Upper lobe of left lung (tissue), 6 donors: ENCODE data around the gene INTS14. TPM values are rescaled to one million over a fixed set of nuclear protein-coding genes. Genes with fewer than 3 reads are reported as not detected.

Source experiments
- ATAC-seq, 2 donors: fragments of 200-7000 bp; cut with Tn5 transposase; one replicate each; pipeline ENCODE4 v1.9.1; 2022; ENCODE audit warnings: mild to moderate bottlenecking in 2 of 2, moderate library complexity in 2 of 2; ENCODE audit not compliant: low FRiP score in 2 of 2
- DNase-seq, 2 donors: peaks; one replicate each; pipeline ENCODE4 v3.0.0-alpha.2; 2019 to 2020
- H3K27ac ChIP-seq, 4 donors: fragments of 200-600 bp; sonication (generic); one replicate each; pipeline ENCODE4 v1.5.1; 2016 to 2019
- H3K27me3 ChIP-seq, 4 donors: fragments of 200-600 bp; sonication (generic); one replicate each; pipeline ENCODE4 v1.5.1; 2017 to 2019
- H3K36me3 ChIP-seq, 4 donors: fragments of 200-600 bp; sonication (generic); one replicate each; pipeline ENCODE4 v1.5.1; 2016 to 2019
- H3K4me1 ChIP-seq, 4 donors: fragments of 200-600 bp; sonication (generic); one replicate each; pipeline ENCODE4 v1.5.1; 2018 to 2019
- H3K4me3 ChIP-seq, 4 donors: fragments of 200-600 bp; sonication (generic); one replicate each; pipeline ENCODE4 v1.5.1; 2017 to 2019; ENCODE audit warnings: mild to moderate bottlenecking in 2 of 4, moderate library complexity in 1 of 4
- H3K9me3 ChIP-seq, 4 donors: fragments of 200-600 bp; sonication (generic); one replicate each; pipeline ENCODE4 v1.5.1; 2018 to 2019
- EP300 ChIP-seq, 4 donors: sonication (generic); formaldehyde crosslinking; IDR thresholded peaks; one replicate each; pipeline ENCODE4 v1.5.1; 2017; ENCODE audit warnings: antibody characterized with exemption in 4 of 4, control low read depth in 2 of 4
- POLR2A ChIP-seq, 4 donors: fragments of 450-650 bp; IDR thresholded peaks; one replicate each; pipeline ENCODE4 v1.5.1; 2016 to 2017; ENCODE audit warnings: antibody characterized with exemption in 4 of 4, mild to moderate bottlenecking in 2 of 4
- POLR2AphosphoS5 ChIP-seq, 2 donors: sonication (generic); formaldehyde crosslinking; IDR thresholded peaks; one replicate each; pipeline ENCODE4 v1.5.1; 2017; ENCODE audit warnings: antibody characterized with exemption in 2 of 2
- WGBS, 2 donors: methylation state at CpG; one replicate each; pipeline ENCODE4 v1.1.5; 2017 to 2018; 5-methylcytosine and 5-hydroxymethylcytosine counted together
- total RNA-seq, 6 donors: library from RNA; depleted of rRNA in 4 of 6; stranded (reverse); fragments of >200 nt in 4 of 6; gene quantifications; one replicate each; pipeline versions ENCODE4 v1.1.0 to v1.2.1, GENCODE V29; 2016 to 2021
- TF ChIP-seq, protein P1 (sequence below), 6 experiments: fragments of 450-650 bp in 4 of 6; fragments of 200-600 bp in 2 of 6; sonication (generic) in 2 of 6; IDR thresholded peaks; one replicate each; pipeline ENCODE4 v1.5.1; 2016 to 2019; ENCODE audit warnings: antibody characterized with exemption in 6 of 6
- donor health status: DM: no; HTN: no; CAD: no; lungs with moderate emphysema.
- donor health status: DM: no; HTN: yes; CAD: no; lungs with severe emphysema.

INTS14 gene
- total RNA-seq, 6 donors from 2014 or later, result 25.1 to 44.4 (median 30.0) TPM

DNA sequence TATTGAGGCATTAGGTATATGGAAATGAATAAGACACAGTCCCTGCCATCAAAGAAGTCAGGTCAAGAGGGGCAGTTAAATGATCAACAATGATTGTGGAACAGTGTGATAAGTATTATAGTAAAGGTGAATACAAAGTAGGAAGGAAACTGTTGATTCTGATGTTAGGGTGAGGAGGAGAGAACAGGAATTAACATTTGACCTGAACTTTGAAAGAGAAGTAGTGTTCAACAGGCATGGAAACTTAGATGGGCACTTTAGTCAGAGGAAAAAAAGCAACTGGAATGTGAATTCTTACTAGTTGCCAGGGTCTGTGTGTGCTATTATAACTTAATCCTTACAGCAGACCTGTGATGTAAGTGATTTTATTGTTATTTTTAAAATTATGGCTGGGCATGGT is 63.1 kb downstream of the INTS14 start:
- TF ChIP-seq EP300 (IDR thresholded peaks at IDR 0.05) (no peak), POLR2AphosphoS5 (IDR thresholded peaks at IDR 0.05) (no peak), POLR2A (IDR thresholded peaks at IDR 0.05) (no peak)
- TF ChIP-seq, protein P1, sequence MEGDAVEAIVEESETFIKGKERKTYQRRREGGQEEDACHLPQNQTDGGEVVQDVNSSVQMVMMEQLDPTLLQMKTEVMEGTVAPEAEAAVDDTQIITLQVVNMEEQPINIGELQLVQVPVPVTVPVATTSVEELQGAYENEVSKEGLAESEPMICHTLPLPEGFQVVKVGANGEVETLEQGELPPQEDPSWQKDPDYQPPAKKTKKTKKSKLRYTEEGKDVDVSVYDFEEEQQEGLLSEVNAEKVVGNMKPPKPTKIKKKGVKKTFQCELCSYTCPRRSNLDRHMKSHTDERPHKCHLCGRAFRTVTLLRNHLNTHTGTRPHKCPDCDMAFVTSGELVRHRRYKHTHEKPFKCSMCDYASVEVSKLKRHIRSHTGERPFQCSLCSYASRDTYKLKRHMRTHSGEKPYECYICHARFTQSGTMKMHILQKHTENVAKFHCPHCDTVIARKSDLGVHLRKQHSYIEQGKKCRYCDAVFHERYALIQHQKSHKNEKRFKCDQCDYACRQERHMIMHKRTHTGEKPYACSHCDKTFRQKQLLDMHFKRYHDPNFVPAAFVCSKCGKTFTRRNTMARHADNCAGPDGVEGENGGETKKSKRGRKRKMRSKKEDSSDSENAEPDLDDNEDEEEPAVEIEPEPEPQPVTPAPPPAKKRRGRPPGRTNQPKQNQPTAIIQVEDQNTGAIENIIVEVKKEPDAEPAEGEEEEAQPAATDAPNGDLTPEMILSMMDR (IDR thresholded peaks at IDR 0.05), result no peak
- no peak for ATAC-seq
- H3K4me1 ChIP-seq, result peaks cover 0 to 4% (median 0%) of the 10 kb centered on the region in 4 donors
- no peak overlapping the region for H3K4me3 ChIP-seq
- no peaks in the 10 kb centered on the region for H3K36me3 ChIP-seq
- H3K9me3 ChIP-seq, result no peaks in the 10 kb centered on the region
- DNase-seq, result no peak
- H3K27ac ChIP-seq, result no peak overlapping the region
- H3K27me3 ChIP-seq, result no peaks in the 10 kb centered on the region

DNA sequence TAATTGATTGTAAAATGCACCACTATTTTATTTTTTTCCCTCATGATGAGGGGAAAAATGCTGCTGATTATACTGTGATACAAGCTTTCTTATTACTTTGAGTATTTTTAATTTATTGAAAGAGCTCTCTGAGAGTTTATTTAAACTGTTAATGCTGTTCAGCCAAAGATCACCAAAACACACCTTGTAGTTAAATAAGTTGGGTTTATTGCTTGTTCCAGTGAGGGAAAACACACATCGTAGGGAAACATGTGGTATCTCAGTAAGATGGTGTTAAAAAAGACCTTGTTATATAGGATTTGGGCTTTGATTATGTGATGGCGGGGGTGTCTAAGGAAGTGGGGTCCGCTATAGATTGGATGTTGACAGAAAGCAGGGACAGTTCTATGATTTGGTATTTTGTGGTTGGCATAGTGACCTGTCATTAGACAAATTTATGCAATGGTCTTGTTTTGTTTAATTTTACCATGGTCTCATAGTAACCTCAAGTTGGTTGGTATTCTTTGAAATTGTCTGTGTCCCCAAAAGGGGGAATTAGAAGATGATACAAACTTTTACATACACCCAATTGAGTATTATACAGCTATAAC is 69.6 kb downstream of the INTS14 start:
- H3K36me3 ChIP-seq, result no peaks in the 10 kb centered on the region
- no peak for DNase-seq
- H3K4me3 ChIP-seq, result no peak overlapping the region
- no peaks in the 10 kb centered on the region for H3K27me3 ChIP-seq
- ATAC-seq, result no peak
- H3K27ac ChIP-seq, result no peak overlapping the region
- TF ChIP-seq POLR2A (IDR thresholded peaks at IDR 0.05) (no peak), EP300 (IDR thresholded peaks at IDR 0.05) (no peak), POLR2AphosphoS5 (IDR thresholded peaks at IDR 0.05) (no peak)
- TF ChIP-seq, protein P1 (IDR thresholded peaks at IDR 0.05), result no peak
- no peaks in the 10 kb centered on the region for H3K9me3 ChIP-seq
- H3K4me1 ChIP-seq, result no peaks in the 10 kb centered on the region
- 94 to 98% methylated on average over 3 of the region's 3 CpGs for WGBS, 2 donors

DNA sequence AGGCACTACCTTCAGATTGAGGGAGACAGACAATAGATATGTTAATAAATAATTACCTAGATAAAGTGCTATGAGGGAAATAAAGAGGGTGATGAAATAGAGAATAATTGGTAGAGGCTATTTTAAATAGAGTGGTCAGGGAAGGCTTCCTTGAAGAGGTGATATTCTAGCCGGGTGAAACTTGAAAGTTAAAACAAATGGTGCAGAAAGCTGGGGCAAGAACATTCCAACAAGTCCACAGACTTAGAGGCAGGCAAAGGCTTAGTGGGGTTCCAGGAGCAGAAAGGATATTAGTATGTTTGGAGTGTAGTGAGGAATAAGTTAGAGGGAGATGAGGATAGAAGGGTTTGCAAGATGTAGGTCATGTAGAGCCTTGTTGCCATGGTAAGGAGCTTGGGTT is 70.6 kb downstream of the INTS14 start:
- Histone ChIP-seq H3K4me3 (no peak overlapping the region), H3K4me1 (no peaks in the 10 kb centered on the region), H3K27ac (no peak overlapping the region), H3K9me3 (no peaks in the 10 kb centered on the region), H3K27me3 (no peaks in the 10 kb centered on the region), H3K36me3 (no peaks in the 10 kb centered on the region)
- TF ChIP-seq POLR2A (IDR thresholded peaks at IDR 0.05) (no peak), EP300 (IDR thresholded peaks at IDR 0.05) (no peak), POLR2AphosphoS5 (IDR thresholded peaks at IDR 0.05) (no peak)
- TF ChIP-seq, protein P1 (IDR thresholded peaks at IDR 0.05), result no peak
- ATAC-seq (no peak), DNase-seq (no peak)
- 78 to 79% methylated on average over 1 of the region's 1 CpG for WGBS, 2 donors

DNA sequence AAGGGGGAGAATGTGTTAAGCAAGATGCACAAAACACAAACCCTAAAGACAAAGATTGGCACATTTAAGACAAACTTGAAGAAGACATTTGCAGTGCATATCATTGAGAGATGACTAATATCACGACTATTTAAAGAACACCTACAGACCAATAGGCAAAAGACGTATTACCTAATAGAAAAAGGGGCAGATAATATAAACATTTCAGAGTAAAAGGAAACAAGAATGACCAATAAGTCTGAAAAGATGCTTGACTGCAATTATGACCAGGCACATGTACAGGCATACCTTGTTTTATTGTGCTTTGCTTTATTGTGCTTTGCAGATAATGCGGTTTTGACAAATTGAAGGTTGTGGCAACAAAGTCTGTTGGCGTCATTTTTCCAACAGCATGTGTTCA is 75.7 kb downstream of the INTS14 start:
- H3K27me3 ChIP-seq, result no peaks in the 10 kb centered on the region
- no peak overlapping the region for H3K4me3 ChIP-seq
- DNase-seq, result no peak
- H3K4me1 ChIP-seq, result peaks cover 8 to 23% (median 17%) of the 10 kb centered on the region in 4 donors
- H3K27ac ChIP-seq, result no peak overlapping the region
- no peaks in the 10 kb centered on the region for H3K36me3 ChIP-seq
- H3K9me3 ChIP-seq, result no peaks in the 10 kb centered on the region
- 87 to 92% methylated on average over 4 of the region's 4 CpGs for WGBS, 2 donors
- no peak for TF ChIP-seq POLR2AphosphoS5 (IDR thresholded peaks at IDR 0.05)
- TF ChIP-seq, protein P1 (IDR thresholded peaks at IDR 0.05), result no peak
- no peak for ATAC-seq

- peaks cover 13 to 28% (median 20%) of the 10 kb centered on the region in 4 donors for H3K4me1 ChIP-seq
- WGBS, 2 donors, result 69 to 73% methylated on average over 5 of the region's 5 CpGs
- no peaks in the 10 kb centered on the region for H3K27me3 ChIP-seq
- H3K36me3 ChIP-seq, result no peaks in the 10 kb centered on the region
- ATAC-seq (no peak), DNase-seq (no peak)
- H3K27ac ChIP-seq, result peak overlapping the region in 2 of 4 donors; percentile 15 to 30
- H3K4me3 ChIP-seq, result peak overlapping the region in 2 of 4 donors; percentile 10 to 29
- TF ChIP-seq POLR2A (IDR thresholded peaks at IDR 0.05) (no peak), EP300 (IDR thresholded peaks at IDR 0.05) (no peak), POLR2AphosphoS5 (IDR thresholded peaks at IDR 0.05) (no peak)
- TF ChIP-seq, protein P1 (IDR thresholded peaks at IDR 0.05), result no peak
- no peaks in the 10 kb centered on the region for H3K9me3 ChIP-seq
Measured at GRCh38 chr15:65533057-65533756, 77.7 kb downstream of the INTS14 start.
